RWPE1 (cell line): ENCODE results near the gene ASPDH.

Experiments used
- CTCF ChIA-PET: fragments of 350-600 bp; sonication (Branson Sonifier 250); formaldehyde crosslinking; extraction: SDS; loops from one replicate; lab custom pipeline; 2021; lab: Yijun Ruan, JAX
- POLR2A ChIA-PET: fragments of 400-600 bp; formaldehyde crosslinking; extraction: SDS; loops from one replicate; lab custom pipeline; 2020; ENCODE audit warnings: antibody characterized with exemption; ENCODE audit not compliant: low non-redundant PET; lab: Yijun Ruan, JAX
- DNase-seq: peaks from one replicate; pipeline ENCODE4 v3.0.0; 2012; ENCODE audit warnings: low spot score
- H3K27ac ChIP-seq: fragments of 450-650 bp; 2 replicates; pipeline ENCODE4 v1.5.1; 2017
- TF ChIP-seq, protein P1 (sequence below): fragments of 450-650 bp; conservative IDR thresholded peaks from 2 replicates; pipeline ENCODE4 v1.5.1; 2017; ENCODE audit warnings: low read depth, mild to moderate bottlenecking

The ASPDH gene

DNA sequence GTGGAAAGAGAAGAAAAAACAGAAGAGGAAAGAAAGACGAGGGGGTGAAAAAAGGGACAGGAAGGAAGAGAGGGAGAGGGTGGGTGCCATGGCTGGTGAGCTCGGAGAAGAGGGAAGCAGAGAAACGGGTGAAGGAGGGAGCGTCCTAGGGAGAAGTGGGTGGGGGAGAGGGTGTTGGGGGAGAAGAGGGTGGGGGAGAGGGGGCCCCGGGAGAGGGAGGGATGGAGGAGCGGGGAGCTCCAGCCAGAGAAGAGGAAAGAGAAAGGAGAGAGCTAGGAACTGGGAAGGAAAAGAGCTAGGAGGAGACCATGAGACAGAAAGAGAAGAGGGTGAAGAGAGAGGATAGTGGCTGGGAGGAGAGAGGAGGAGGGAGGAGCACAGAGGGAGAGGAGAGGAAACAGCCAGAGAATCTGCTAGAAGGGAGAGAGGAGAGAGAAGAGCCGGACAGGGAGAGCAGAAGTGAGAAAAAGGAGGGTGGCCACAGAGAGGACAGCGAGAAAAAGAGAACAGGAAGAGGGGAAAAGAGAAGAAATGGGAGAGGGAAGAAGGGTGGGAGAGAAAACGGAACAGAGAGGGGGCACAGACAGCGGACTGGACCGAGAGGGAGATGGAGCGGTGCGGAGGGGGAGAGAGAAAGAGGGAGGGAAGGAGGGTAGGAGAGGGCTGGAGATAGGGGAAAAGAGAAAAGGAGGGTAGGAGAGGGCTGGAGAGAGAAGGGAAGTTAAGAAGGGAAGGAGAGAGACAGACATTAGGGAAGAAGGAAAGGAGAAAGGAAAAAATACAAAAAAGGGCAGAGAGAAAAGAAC is 25.1 kb downstream of the ASPDH start:
- no peak overlapping the region for H3K27ac ChIP-seq
- CTCF ChIA-PET = no interaction called here
- DNase-seq = no peak
- POLR2A ChIA-PET = no interaction called here
- TF ChIP-seq, protein P1, sequence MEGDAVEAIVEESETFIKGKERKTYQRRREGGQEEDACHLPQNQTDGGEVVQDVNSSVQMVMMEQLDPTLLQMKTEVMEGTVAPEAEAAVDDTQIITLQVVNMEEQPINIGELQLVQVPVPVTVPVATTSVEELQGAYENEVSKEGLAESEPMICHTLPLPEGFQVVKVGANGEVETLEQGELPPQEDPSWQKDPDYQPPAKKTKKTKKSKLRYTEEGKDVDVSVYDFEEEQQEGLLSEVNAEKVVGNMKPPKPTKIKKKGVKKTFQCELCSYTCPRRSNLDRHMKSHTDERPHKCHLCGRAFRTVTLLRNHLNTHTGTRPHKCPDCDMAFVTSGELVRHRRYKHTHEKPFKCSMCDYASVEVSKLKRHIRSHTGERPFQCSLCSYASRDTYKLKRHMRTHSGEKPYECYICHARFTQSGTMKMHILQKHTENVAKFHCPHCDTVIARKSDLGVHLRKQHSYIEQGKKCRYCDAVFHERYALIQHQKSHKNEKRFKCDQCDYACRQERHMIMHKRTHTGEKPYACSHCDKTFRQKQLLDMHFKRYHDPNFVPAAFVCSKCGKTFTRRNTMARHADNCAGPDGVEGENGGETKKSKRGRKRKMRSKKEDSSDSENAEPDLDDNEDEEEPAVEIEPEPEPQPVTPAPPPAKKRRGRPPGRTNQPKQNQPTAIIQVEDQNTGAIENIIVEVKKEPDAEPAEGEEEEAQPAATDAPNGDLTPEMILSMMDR = no peak

DNA sequence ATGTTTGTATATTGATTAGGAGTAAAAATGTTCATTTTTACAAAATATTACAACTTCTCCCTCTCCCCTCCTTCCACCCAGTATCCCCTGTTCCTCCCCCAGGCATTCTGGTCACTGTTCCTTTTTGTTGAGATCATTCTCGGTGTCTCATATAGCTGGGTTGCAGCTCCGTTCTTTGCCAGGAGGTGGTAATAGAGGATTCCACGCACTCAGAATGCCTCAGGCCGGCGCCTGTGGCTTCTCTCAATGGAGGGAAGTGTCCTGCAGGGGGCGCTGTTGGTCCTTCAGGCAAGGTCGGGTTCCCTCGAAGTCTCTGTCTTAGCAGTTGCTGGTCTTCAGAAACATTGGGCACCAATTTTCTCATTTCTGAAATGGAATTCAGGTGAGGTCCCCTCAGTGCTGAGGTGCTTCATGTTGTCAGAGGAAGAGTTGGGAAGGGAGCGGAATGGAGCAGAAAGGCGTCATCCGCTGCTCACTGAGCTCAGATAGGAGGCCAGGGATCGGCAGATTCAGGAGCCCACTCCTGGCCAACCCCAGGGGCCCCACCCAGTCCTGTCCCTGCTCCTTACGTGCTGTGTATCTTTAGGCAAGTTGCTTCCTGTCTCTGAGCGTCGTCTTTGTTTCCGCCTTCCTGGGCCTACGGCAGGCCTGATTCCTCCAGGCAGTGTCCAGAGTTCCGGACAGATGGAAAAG is 26.7 kb downstream of the ASPDH start:
- no peak overlapping the region for H3K27ac ChIP-seq
- no peak for DNase-seq
- POLR2A ChIA-PET = no interaction called here
- TF ChIP-seq, protein P1 = peak; percentile 37; the same call in 1 of the 2 replicates
- CTCF ChIA-PET = interaction anchor here (0.6 kb wide), 1 partner anchor 30 kb away, joined by 3 read pairs; no protein-coding TSS in a partner anchor

DNA sequence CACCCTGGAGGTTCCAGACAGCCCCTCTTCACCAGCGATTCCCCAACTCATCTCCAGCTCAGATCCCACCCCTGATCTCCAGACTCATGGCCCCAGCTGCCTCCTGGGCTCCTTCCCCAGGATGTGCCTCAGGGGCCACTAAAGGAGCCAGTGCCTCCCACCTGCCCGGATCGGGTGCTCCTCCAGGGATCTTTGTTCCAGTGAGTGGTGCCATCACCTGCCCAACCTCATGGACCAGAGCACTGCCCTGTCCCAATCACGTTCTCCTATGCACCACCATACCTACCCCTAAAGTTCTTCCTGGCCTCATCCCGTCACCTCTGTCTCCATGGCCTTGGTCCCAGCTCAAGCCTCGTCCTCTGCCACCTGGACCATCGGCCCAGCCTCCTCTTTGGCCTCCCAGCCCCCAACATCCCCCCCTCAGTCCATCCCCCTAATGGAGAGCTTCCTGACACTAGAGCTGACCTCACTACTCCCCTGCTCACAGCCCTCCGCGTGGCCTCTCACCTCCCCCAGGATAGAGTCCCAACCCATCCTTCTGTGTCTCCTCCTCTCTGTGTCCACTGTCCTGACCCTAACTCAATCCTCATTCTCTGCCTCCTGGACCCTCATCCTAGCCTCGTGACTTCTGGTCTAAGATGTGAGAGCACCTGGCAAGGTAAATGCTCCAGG is 28.3 kb downstream of the ASPDH start:
- ChIA-PET CTCF (no interaction called here), POLR2A (no interaction called here)
- no peak for DNase-seq
- H3K27ac ChIP-seq = no peak overlapping the region
- TF ChIP-seq, protein P1 = no peak

DNA sequence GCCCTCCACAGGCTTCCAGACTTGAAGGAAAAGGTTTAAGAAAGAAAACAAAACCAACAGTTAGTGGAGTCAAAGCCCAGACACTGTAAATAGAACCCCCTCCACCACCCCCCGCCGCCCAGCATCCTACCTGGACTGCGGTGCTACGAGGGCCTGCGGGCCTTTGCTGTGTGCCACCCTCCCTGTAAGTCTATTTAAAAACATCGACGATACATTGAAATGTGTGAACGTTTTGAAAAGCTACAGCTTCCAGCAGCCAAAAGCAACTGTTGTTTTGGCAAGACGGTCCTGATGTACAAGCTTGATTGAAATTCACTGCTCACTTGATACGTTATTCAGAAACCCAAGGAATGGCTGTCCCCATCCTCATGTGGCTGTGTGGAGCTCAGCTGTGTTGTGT is 30.8 kb downstream of the ASPDH start:
- TF ChIP-seq, protein P1 = no peak
- no peak overlapping the region for H3K27ac ChIP-seq
- POLR2A ChIA-PET = no interaction called here
- CTCF ChIA-PET = no interaction called here
- DNase-seq = no peak

DNA sequence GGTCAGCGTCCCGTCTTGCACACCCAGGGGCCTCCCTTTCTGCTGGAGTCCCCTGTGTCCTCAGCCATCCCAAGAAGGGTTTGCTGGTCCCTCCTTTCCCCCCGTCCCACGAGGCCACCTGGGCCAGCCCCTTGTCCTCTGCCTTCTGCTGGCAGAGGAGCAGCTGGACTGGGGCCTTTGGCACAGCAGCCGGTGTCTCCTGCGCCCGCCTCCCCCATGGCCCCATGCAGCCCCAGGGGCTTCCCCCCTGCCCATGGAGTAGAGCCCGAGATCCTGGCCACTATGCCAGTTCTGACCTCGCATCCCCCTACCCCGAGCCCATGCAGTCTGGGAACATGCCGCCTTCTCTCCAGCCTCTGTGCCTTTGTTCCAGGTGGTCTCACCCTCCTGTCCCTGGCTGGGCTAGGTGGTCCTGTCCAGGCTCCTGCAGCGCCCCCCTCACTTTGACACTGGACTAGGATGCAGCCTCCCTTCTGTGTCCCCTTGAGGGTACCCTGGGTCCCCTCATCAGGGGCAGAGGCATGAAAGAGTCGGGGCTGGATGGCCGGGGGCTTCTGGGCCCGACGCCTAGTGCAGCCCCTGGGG is 31.4 kb downstream of the ASPDH start:
- TF ChIP-seq, protein P1 = no peak
- ChIA-PET CTCF (no interaction called here), POLR2A (no interaction called here)
- DNase-seq = no peak
- no peak overlapping the region for H3K27ac ChIP-seq
